Measurements from ENCODE around the gene CDSN. TPM values are rescaled to one million over a fixed set of nuclear protein-coding genes. Genes with fewer than 3 reads are reported as not detected.

CDSN gene
- total and polyA plus RNA-seq, 2 of the 4 experiments (the other 2 are of a cell fraction) = not detected

DNA sequence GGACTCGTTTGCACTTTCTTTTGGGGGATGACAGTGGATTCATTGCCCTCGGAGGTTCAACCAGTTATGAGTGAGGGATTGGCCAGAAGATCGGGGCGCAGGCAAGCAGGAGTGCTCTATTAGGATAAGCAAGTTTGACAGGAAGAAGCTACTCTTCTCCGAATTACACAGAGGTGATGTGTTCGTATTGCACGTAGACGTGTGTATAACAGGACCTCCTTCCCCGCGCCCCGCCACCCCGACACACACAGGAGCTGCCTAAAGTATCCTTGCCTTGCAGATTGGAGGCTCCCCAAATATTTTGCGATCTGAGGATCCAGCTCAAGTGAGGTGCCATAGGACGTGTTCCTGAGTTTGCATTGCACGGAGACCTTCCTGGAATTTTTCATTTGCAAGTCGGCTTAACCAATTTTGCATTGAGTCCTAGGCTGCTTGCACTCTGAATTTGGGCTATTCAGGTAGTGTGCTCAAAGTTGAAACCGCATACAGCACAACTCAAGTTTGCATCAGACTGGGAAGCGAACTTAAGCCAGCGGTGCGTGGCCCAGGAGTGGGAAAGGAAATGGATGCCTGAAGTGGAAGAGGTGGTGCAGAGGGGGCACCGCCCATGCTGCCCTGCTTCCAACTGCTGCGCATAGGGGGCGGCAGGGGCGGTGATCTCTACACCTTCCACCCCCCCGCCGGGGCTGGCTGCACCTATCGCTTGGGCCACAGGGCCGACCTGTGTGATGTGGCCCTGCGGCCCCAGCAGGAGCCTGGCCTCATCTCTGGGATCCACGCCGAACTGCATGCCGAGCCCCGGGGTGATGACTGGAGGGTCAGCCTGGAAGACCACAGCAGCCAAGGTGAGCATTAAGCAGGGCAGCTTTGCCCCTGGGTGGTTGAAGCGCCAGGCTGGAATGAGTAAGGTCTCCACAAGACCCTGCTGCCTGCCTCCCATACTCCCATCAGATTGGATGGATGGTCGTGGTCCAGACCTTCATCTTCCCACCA lies 38.9 kb upstream of the CDSN start:
- H3K56ac ChIP-seq (ENCODE audit: extremely low read depth, insufficient read depth, low read length) = peak overlapping the region; percentile 62; the same call in 1 of the 2 replicates
- no peak overlapping the region for H2BK20ac ChIP-seq (ENCODE audit: low read depth, low read length)
- ChIA-PET POLR2A (ENCODE audit: unreplicated experiment) (no interaction called here), CTCF (interaction anchor here (0.9 kb wide), 1 partner anchor 38 kb away, joined by 5 read pairs; no protein-coding TSS in a partner anchor)
- H3K23ac ChIP-seq (ENCODE audit: low read depth, low read length) = peak overlapping the region; percentile 72
- peaks cover 7% of the 10 kb centered on the region; the same call in 1 of the 2 replicates for H3K36me3 ChIP-seq (ENCODE audit: control insufficient read depth, insufficient read depth, low read length)
- H2AK5ac ChIP-seq (ENCODE audit: low read depth, low read length) = peak overlapping the region; percentile 50
- H2BK120ac ChIP-seq (ENCODE audit: low read depth, low read length) = no peak overlapping the region
- BruUV-seq (replicated peaks) = no TSS peak
- 20% methylated on average over 3 of the region's 35 CpGs; no CpG with 5 or more reads in 1 of the 2 experiments for WGBS, 2 experiments (ENCODE audit: extremely low coverage in 2 of 2, insufficient read length in 1 of 2)
- ATAC-seq (ENCODE audit: low read depth) (peak; percentile 1), DNase-seq (no peak)
- H2AFZ ChIP-seq (replicated peaks; ENCODE audit: low read length, poor library complexity) = peak overlapping the region; percentile 97
- H4K8ac ChIP-seq (ENCODE audit: low read depth in 2 of 2, low read length in 2 of 2) = peak overlapping the region; percentile 24 to 67; a peak in 3 of 4 replicates
- no peaks in the 10 kb centered on the region for H3K27me3 ChIP-seq (ENCODE audit: control insufficient read depth, insufficient read depth, low read length)
- H3K18ac ChIP-seq (ENCODE audit: low read depth, low read length) = no peak overlapping the region
- H2BK5ac ChIP-seq (ENCODE audit: low read depth, low read length, poor library complexity, severe bottlenecking) = no peak overlapping the region
- peaks cover 4% of the 10 kb centered on the region for H4K20me1 ChIP-seq (ENCODE audit: insufficient read depth, low read length)
- intact Hi-C loops (cut with micrococcal nuclease) = no loop called here
- peak overlapping the region; percentile 77 for H3K4me2 ChIP-seq (ENCODE audit: low read depth, low read length)
- peak overlapping the region; percentile 34; the same call in 1 of the 2 replicates for H3K9ac ChIP-seq (ENCODE audit: low read depth, low read length)
- peaks cover 10% of the 10 kb centered on the region for H3K4me1 ChIP-seq (ENCODE audit: control insufficient read depth, insufficient read depth, low read length)
- dilution Hi-C loops (cut with HindIII; ENCODE audit: low sequenced_read_pairs, unreplicated experiment) = no loop called here
- H3K27ac ChIP-seq (ENCODE audit: insufficient read depth, low read length) = peak overlapping the region; percentile 1; the same call in 1 of the 2 replicates
- TF ChIP-seq RCOR1 (IDR thresholded peaks at IDR 0.05; ENCODE audit: insufficient replicate concordance, low read length) (no peak), MAFK (IDR thresholded peaks at IDR 0.05; ENCODE audit: low read depth, low read length) (no peak), RFX5 (IDR thresholded peaks at IDR 0.05; ENCODE audit: low read depth, low read length) (no peak), CHD1 (IDR thresholded peaks at IDR 0.05; ENCODE audit: low read depth, low read length) (no peak), NFE2L2 (IDR thresholded peaks at IDR 0.05; ENCODE audit: low read depth, low read length) (no peak), POLR2A (IDR thresholded peaks at IDR 0.05; ENCODE audit: low read depth, low read length) (no peak), MXI1 (IDR thresholded peaks at IDR 0.05; ENCODE audit: borderline replicate concordance, low read depth, low read length) (no peak), FOS (IDR thresholded peaks at IDR 0.05; ENCODE audit: low read depth, low read length) (no peak)
- H3K9me1 ChIP-seq (ENCODE audit: insufficient read depth, low read length) = peaks cover 19% of the 10 kb centered on the region
- peaks cover 14 to 56% of the 10 kb centered on the region in 2 experiments for H3K79me1 ChIP-seq (ENCODE audit: low read depth in 1 of 2, low read length in 2 of 2)
- in situ Hi-C loops (cut with MboI; ENCODE audit: low sequenced_read_pairs) = no loop called here
- H3K9me3 ChIP-seq (ENCODE audit: control insufficient read depth, insufficient read depth, low read length) = no peaks in the 10 kb centered on the region
- no peak overlapping the region for H4K5ac ChIP-seq (ENCODE audit: low read depth, low read length)
- peak overlapping the region; percentile 76 for H3K14ac ChIP-seq (replicated peaks; ENCODE audit: low read depth, low read length)
- peak overlapping the region; percentile 91 for H2AK9ac ChIP-seq (replicated peaks; ENCODE audit: low read depth, low read length, poor library complexity)
- H3K4ac ChIP-seq (ENCODE audit: low read depth, low read length) = peak overlapping the region; percentile 15
- H3K4me3 ChIP-seq (ENCODE audit: insufficient read depth, low read depth, low read length) = peak overlapping the region; percentile 69
- 0 out of 2 replicates have a peak overlapping the region, but pooled peaks have one; percentile 29 for H4K91ac ChIP-seq (ENCODE audit: insufficient read depth, low read depth, low read length)
- no peak overlapping the region for H2BK15ac ChIP-seq (ENCODE audit: low read depth, low read length)
